A549 (cell line): ENCODE measurements around the gene PPP2R3B.

Source experiments
- CEBPB ChIP-seq, 2 experiments: fragments of >200 bp in 1 of 2; sonication (Bioruptor Twin) in 1 of 2; formaldehyde crosslinking in 1 of 2; IDR thresholded peaks; 2 replicates each; pipeline ENCODE4 v1.6.1; 2012 to 2016
- CTCF ChIP-seq: fragments of >200 bp; sonication (Bioruptor Twin); formaldehyde crosslinking; IDR thresholded peaks from 3 replicates; pipeline ENCODE4 v1.5.1; 2016
- RCOR1 ChIP-seq: fragments of 150-350 bp; IDR thresholded peaks from 2 replicates; pipeline ENCODE4 v1.6.1; 2014; ENCODE audit warnings: antibody characterized with exemption, low read length, low read depth

GRCh38 chrX:336227-336626 is 50.5 kb downstream of the PPP2R3B start:
- TF ChIP-seq RCOR1 (no peak), CTCF (no peak), CEBPB (IDR thresholded peaks at IDR 0.05) (no peak)
